HEK293 (cell line): ENCODE data around the gene IL17REL.

Experiments
- AEBP2 ChIP-seq: fragments of 450-650 bp; formaldehyde crosslinking; IDR thresholded peaks from 2 replicates; pipeline ENCODE4 v1.5.1; 2016; ENCODE audit warnings: missing biosample characterization, missing genetic modification characterization, borderline replicate concordance
- BCL11A ChIP-seq: fragments of 450-650 bp; formaldehyde crosslinking; IDR thresholded peaks from 2 replicates; pipeline ENCODE4 v1.5.1; 2016; ENCODE audit warnings: low read depth, missing biosample characterization, missing genetic modification characterization
- HIC1 ChIP-seq: fragments of 450-650 bp; formaldehyde crosslinking; IDR thresholded peaks from 2 replicates; pipeline ENCODE4 v1.5.1; 2016; ENCODE audit warnings: missing biosample characterization, missing genetic modification characterization
- INSM2 ChIP-seq: fragments of 450-650 bp; formaldehyde crosslinking; IDR thresholded peaks from 2 replicates; pipeline ENCODE4 v1.5.1; 2016; ENCODE audit warnings: missing biosample characterization, missing genetic modification characterization
- KLF1 ChIP-seq: fragments of 450-650 bp; formaldehyde crosslinking; IDR thresholded peaks from 2 replicates; pipeline ENCODE4 v1.5.1; 2016; ENCODE audit warnings: missing biosample characterization, missing genetic modification characterization
- REST ChIP-seq: fragments of 450-650 bp; formaldehyde crosslinking; IDR thresholded peaks from 2 replicates; pipeline ENCODE4 v1.5.1; 2016; ENCODE audit warnings: missing biosample characterization, missing genetic modification characterization
- ZBTB1 ChIP-seq: fragments of 450-650 bp; formaldehyde crosslinking; IDR thresholded peaks from 2 replicates; pipeline ENCODE4 v1.5.1; 2016; ENCODE audit warnings: missing biosample characterization, missing genetic modification characterization
- ZBTB17 ChIP-seq: fragments of 450-650 bp; formaldehyde crosslinking; IDR thresholded peaks from 2 replicates; pipeline ENCODE4 v1.5.1; 2016; ENCODE audit warnings: missing biosample characterization, missing genetic modification characterization
- ZBTB26 ChIP-seq: fragments of 450-650 bp; formaldehyde crosslinking; optimal IDR thresholded peaks from 2 replicates; pipeline ENCODE3; 2016; ENCODE audit warnings: missing biosample characterization, mild to moderate bottlenecking, missing genetic modification characterization
- ZFP41 ChIP-seq: fragments of 450-650 bp; formaldehyde crosslinking; IDR thresholded peaks from 2 replicates; pipeline ENCODE4 v1.5.1; 2016; ENCODE audit warnings: missing biosample characterization, missing genetic modification characterization, borderline replicate concordance
- ZIC2 ChIP-seq: fragments of 450-650 bp; formaldehyde crosslinking; IDR thresholded peaks from 2 replicates; pipeline ENCODE4 v1.5.1; 2016; ENCODE audit warnings: missing biosample characterization, missing genetic modification characterization
- ZNF112 ChIP-seq: fragments of 450-650 bp; formaldehyde crosslinking; IDR thresholded peaks from 2 replicates; pipeline ENCODE4 v1.5.0; 2017; ENCODE audit warnings: missing biosample characterization, missing genetic modification characterization
- ZNF2 ChIP-seq: fragments of 450-650 bp; formaldehyde crosslinking; IDR thresholded peaks from 2 replicates; pipeline ENCODE4 v1.5.1; 2016; ENCODE audit warnings: missing biosample characterization, missing genetic modification characterization
- ZNF23 ChIP-seq: fragments of 450-650 bp; formaldehyde crosslinking; IDR thresholded peaks from 2 replicates; pipeline ENCODE4 v1.5.1; 2016; ENCODE audit warnings: missing biosample characterization, missing genetic modification characterization, borderline replicate concordance
- ZNF610 ChIP-seq: fragments of 450-650 bp; formaldehyde crosslinking; IDR thresholded peaks from 2 replicates; pipeline ENCODE4 v1.5.1; 2016; ENCODE audit warnings: missing biosample characterization, missing genetic modification characterization, borderline replicate concordance
- ZNF645 ChIP-seq: fragments of 450-650 bp; formaldehyde crosslinking; IDR thresholded peaks from 2 replicates; pipeline ENCODE4; 2016; ENCODE audit warnings: missing biosample characterization, missing genetic modification characterization
- ZNF692 ChIP-seq: fragments of 450-650 bp; formaldehyde crosslinking; IDR thresholded peaks from 2 replicates; pipeline ENCODE4 v1.5.1; 2016; ENCODE audit warnings: missing biosample characterization, missing genetic modification characterization
- ZNF768 ChIP-seq: fragments of 450-650 bp; formaldehyde crosslinking; IDR thresholded peaks from 2 replicates; pipeline ENCODE4 v1.5.1; 2018; ENCODE audit warnings: missing biosample characterization, mild to moderate bottlenecking, missing genetic modification characterization
- ZSCAN18 ChIP-seq: fragments of 450-650 bp; formaldehyde crosslinking; IDR thresholded peaks from 2 replicates; pipeline ENCODE4 v1.5.1; 2016; ENCODE audit warnings: missing biosample characterization, missing genetic modification characterization
- ZXDB ChIP-seq: fragments of 450-650 bp; formaldehyde crosslinking; IDR thresholded peaks from 2 replicates; pipeline ENCODE4 v1.5.1; 2016; ENCODE audit warnings: missing biosample characterization, missing genetic modification characterization

IL17REL gene

GRCh38 chr22:49961601-49962011 is 51.0 kb downstream of the IL17REL start (continued):
- TF ChIP-seq ZSCAN18 (tag by site-specific recombination) (0 out of 2 replicates have a peak, but pooled peaks have one; percentile 18), ZNF23 (tag by site-specific recombination) (no peak), BCL11A (tag by site-specific recombination) (peak; percentile 81), ZNF768 (tag by site-specific recombination) (no peak), INSM2 (tag by site-specific recombination) (peak; percentile 46; the same call in 1 of the 2 replicates), ZBTB26 (tag by site-specific recombination) (peak; percentile 93), ZBTB1 (tag by site-specific recombination) (peak; percentile 81; the same call in 1 of the 2 replicates), KLF1 (peak; percentile 56; the same call in 1 of the 2 replicates), ZFP41 (tag by site-specific recombination) (no peak), ZIC2 (peak; percentile 94), ZNF112 (tag by site-specific recombination) (no peak), REST (tag by site-specific recombination) (no peak), ZNF645 (tag by site-specific recombination) (peak; percentile 78; the same call in 1 of the 2 replicates), ZBTB17 (0 out of 2 replicates have a peak, but pooled peaks have one; percentile 13), ZNF610 (no peak), HIC1 (peak; percentile 42; the same call in 1 of the 2 replicates), AEBP2 (tag by site-specific recombination) (no peak), ZNF2 (tag by site-specific recombination) (peak; percentile 48; the same call in 1 of the 2 replicates), ZXDB (tag by site-specific recombination) (peak; percentile 95), ZNF692 (tag by site-specific recombination) (no peak)
